C4-2B (cell line): ENCODE data around the gene PTPN1.

Experiments used
- H3K27ac ChIP-seq: fragments of 450-650 bp; 2 replicates; pipeline ENCODE4 v1.5.1; 2017
- ZFX ChIP-seq: fragments of 450-650 bp; IDR thresholded peaks from 2 replicates; pipeline ENCODE4 v1.6.1; 2017
- TF ChIP-seq, protein P1 (sequence below): fragments of 450-650 bp; conservative IDR thresholded peaks from 2 replicates; pipeline ENCODE4 v1.5.1; 2017; ENCODE audit warnings: mild to moderate bottlenecking

Gene PTPN1

DNA sequence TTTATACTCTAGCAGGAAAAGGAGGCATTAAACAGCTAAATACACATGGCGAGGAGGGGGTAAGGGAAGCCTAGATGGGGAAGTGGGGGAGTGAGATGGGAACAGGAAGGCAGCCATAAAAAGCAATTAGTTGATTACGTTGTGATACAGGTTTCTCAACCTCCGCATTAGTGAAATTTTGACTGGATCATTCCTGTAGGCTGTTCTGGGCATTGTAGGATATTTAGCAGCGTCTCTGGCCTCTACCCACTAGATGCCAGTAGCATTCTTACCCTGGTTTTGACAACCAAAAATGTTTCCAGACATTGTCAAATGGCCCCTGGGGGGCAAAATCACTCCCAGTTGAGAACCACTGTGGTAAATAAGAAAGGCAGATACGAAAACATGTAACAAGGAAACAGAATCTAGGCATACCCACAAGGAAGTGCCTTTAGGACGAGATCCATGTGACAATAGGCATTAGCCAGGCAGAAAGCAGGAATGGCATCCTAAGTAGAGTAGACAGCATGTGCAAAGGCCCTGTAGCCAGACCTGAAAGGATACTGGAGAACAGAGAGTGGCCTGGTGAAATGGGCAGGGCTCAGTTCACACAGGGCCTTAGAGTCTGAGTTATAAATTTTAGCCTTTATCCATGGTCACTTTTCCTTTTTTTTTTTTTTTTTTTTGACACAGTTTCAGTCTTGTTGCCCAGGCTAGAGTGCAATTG lies 25.8 kb upstream of the PTPN1 start:
- TF ChIP-seq ZFX: no peak
- TF ChIP-seq, protein P1, sequence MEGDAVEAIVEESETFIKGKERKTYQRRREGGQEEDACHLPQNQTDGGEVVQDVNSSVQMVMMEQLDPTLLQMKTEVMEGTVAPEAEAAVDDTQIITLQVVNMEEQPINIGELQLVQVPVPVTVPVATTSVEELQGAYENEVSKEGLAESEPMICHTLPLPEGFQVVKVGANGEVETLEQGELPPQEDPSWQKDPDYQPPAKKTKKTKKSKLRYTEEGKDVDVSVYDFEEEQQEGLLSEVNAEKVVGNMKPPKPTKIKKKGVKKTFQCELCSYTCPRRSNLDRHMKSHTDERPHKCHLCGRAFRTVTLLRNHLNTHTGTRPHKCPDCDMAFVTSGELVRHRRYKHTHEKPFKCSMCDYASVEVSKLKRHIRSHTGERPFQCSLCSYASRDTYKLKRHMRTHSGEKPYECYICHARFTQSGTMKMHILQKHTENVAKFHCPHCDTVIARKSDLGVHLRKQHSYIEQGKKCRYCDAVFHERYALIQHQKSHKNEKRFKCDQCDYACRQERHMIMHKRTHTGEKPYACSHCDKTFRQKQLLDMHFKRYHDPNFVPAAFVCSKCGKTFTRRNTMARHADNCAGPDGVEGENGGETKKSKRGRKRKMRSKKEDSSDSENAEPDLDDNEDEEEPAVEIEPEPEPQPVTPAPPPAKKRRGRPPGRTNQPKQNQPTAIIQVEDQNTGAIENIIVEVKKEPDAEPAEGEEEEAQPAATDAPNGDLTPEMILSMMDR: no peak; the same call in 1 of the 2 replicates
- H3K27ac ChIP-seq: no peak overlapping the region

DNA sequence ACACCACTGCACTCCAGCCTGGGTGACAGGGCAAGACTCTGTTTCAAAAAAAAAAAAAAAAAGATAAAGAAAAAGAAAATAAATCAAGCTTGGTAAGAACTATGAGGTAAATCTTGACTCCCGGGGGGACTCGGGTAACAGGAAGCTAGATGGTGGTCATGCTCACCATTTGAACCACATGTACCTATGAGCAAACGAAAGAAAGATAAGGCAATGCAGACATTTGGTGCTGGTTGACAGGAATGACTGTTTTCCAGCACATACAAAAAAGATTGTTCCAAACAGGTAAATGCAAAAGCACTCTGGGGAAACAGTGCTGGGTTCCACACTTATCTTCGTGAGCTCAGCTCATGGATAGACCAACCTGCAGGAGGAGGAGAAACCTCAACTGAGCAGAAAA lies 22.8 kb upstream of the PTPN1 start:
- H3K27ac ChIP-seq: no peak overlapping the region
- TF ChIP-seq ZFX: no peak
- TF ChIP-seq, protein P1: no peak

DNA sequence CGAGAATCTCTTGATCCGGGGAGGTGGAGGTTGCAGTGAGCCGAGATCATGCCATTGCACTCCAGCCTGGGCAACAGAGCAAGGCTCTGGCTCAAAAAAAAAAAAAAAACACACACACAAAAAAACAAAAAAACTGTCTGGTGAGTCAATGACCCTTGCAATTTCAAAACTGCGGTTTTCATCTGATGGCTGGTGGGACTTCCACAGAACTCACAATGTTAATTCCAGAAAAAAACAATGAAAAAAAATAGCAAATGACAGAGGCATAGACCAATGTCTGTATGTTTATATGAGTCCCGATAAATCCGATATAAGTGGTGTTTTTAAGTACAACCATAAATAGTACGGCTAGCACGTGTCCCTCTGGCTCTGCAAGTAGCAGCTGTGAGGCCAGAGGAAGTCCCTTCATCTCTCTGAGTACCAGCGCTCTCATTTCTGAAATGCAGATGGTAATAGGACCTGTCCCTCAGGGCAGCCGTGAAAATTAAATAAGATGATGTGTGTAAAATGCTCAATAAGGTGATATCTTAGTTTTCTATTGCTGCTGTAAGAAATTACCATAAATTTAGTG lies 21.9 kb upstream of the PTPN1 start:
- H3K27ac ChIP-seq: no peak overlapping the region

DNA sequence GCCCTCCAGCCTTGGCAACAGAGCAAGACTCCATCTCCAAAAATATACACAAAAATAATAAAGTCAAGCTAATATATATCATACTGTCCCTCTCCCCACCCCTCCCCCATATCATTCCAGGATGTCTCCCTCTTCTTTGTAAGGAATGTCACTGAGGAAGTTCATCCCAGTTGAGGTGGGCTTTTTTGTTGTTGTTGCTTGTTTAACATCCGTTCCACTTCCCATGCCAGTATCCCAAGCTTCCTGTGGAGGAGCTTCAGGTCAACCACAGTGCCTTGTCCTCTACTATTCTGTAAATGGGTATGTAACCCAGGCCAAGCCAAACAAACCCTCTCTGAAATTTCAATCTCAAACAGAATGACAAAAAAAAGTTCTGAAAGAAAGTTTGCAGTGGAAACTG lies 19.0 kb upstream of the PTPN1 start:
- TF ChIP-seq ZFX: no peak
- TF ChIP-seq, protein P1: no peak
- no peak overlapping the region for H3K27ac ChIP-seq

More for the DNA sequence above, 21.9 kb upstream of the PTPN1 start:
- TF ChIP-seq, protein P1: no peak
- no peak for TF ChIP-seq ZFX

DNA sequence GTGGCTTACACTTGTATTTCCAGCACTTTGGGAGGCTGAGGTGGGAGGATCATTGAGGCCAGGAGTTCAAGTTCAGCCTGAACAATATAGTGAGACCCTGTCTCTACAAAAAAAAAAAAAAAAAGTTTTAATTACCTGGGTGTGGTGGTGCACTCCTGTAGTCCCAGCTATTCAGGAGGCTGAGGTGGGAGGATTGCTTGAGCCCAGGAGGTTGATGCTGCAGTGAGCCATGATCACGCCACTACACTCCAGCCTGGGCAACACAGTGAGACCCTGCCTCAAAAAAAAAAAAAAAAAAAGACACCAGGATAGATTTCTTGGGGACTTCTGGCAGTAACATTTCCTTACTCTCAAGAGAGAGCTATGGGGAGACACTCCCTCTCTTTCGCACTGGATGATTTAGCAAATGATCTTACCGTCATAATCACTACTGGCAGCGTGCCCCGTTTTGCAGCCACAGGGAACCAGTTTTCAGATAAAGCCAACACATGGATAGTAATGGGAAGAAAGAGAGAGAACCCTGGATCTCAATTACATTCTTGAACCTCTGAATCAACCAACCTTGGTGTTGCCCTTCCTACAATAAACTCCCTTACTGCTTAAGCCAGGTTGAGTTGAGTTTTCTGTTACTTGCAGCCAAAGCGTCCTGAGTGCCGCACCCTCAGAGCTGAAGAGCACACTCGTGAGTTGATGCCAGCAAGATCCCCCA lies 18.1 kb upstream of the PTPN1 start:
- TF ChIP-seq ZFX: no peak
- TF ChIP-seq, protein P1: no peak
- H3K27ac ChIP-seq: no peak overlapping the region

DNA sequence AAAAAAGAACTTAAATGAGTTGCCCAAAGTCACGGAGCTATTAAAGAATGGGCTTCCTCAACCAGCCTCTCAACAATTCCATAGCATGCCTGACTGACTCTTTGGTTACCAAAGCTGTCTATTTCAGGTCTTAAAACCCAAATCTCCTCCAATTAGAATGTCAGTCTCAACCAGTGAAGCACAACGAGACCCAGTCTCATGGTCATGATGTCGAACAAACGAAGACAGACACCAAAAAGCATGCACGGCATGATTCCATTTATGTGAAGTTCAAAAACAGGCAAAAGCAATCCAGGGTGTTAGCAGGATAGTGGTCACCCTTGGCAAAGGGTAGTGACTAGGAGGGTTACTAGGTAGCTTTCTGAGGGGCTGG lies 16.3 kb upstream of the PTPN1 start:
- TF ChIP-seq, protein P1: no peak
- no peak for TF ChIP-seq ZFX
- no peak overlapping the region for H3K27ac ChIP-seq

DNA sequence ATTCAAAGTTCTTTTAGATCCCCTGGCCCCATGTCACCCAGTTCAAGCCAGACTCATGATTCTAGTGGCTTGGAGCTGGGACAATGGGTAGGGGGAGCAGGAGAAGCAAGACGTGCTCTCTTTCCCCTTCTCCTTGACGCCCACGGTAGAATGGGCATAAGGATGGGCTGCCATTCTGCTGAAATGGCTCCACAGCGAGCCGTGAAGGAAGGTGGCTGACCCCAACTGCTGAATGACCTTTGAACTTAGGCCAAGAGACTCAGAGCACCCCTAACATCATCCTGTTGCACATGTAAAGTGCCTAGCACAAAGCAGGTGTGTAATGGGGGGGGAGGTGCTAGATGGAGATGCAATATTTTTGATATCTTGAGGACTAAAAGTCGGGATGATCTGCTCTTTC lies 15.8 kb upstream of the PTPN1 start:
- TF ChIP-seq ZFX: no peak
- TF ChIP-seq, protein P1: no peak
- H3K27ac ChIP-seq: no peak overlapping the region
